Neural progenitor cell (in vitro differentiated cells): ENCODE data around the gene SLC39A10. TPM values are rescaled to one million over a fixed set of nuclear protein-coding genes. Genes with fewer than 3 reads are reported as not detected.
"Not testable (repeated sequence)": the region's sequence is repeated elsewhere in the genome, so short reads cannot be mapped to it uniquely, and the experiment has no call there.

Experiments
- DNase-seq: peaks from one replicate; pipeline ENCODE4 v3.0.0-alpha.2; 2016; ENCODE audit warnings: low spot score
- H2AFZ ChIP-seq: fragments of 200-600 bp; sonication (generic); replicated peaks from 2 replicates; pipeline ENCODE4 v1.6.1; 2016; ENCODE audit warnings: antibody characterized with exemption
- H3F3A ChIP-seq: fragments of 200-600 bp; sonication (generic); 2 replicates; pipeline ENCODE4 v1.6.1; 2016; ENCODE audit warnings: antibody characterized with exemption, low read depth
- H3K27ac ChIP-seq: fragments of 200-600 bp; sonication (generic); 2 replicates; pipeline ENCODE4 v1.5.1; 2016; ENCODE audit warnings: mild to moderate bottlenecking
- H3K27me3 ChIP-seq: fragments of 200-600 bp; sonication (generic); 2 replicates; pipeline ENCODE4 v1.6.1; 2016; ENCODE audit warnings: mild to moderate bottlenecking, moderate library complexity
- H3K36me3 ChIP-seq: fragments of 200-600 bp; sonication (generic); 2 replicates; pipeline ENCODE4 v1.5.1; 2016
- H3K4me1 ChIP-seq: fragments of 200-600 bp; sonication (generic); 2 replicates; pipeline ENCODE4 v1.6.1; 2016; ENCODE audit warnings: mixed run types
- H3K4me2 ChIP-seq: fragments of 200-600 bp; sonication (generic); 2 replicates; pipeline ENCODE4 v1.6.1; 2016
- H3K4me3 ChIP-seq: fragments of 200-600 bp; sonication (generic); 2 replicates; pipeline ENCODE4 v1.5.1; 2016
- H3K79me2 ChIP-seq: fragments of 200-600 bp; sonication (generic); 2 replicates; pipeline ENCODE4 v1.6.1; 2016; ENCODE audit warnings: low read depth
- H3K9ac ChIP-seq: fragments of 200-600 bp; sonication (generic); 2 replicates; pipeline ENCODE4 v1.6.1; 2016
- H3K9me3 ChIP-seq: fragments of 200-600 bp; sonication (generic); 2 replicates; pipeline ENCODE4 v1.5.1; 2016; ENCODE audit warnings: low read depth
- H4K20me1 ChIP-seq: fragments of 200-600 bp; sonication (generic); 2 replicates; pipeline ENCODE4 v1.6.1; 2016; ENCODE audit warnings: low read depth
- H3K27ac Mint-ChIP-seq: 3 replicates; pipeline ENCODE4 v1.8.0; 2021; ENCODE audit warnings: mixed read lengths
- H3K27me3 Mint-ChIP-seq: 2 replicates; pipeline ENCODE4 v1.8.0; 2022; ENCODE audit warnings: low read depth, mild to moderate bottlenecking, inconsistent platforms, moderate library complexity, mixed read lengths; ENCODE audit not compliant: insufficient read depth
- H3K36me3 Mint-ChIP-seq: 3 replicates; pipeline ENCODE4 v1.8.0; 2021; ENCODE audit warnings: mixed read lengths
- H3K4me1 Mint-ChIP-seq: 3 replicates; pipeline ENCODE4 v1.8.0; 2021; ENCODE audit warnings: mixed read lengths
- H3K4me3 Mint-ChIP-seq: 3 replicates; pipeline ENCODE4 v1.8.0; 2021; ENCODE audit warnings: mild to moderate bottlenecking, moderate library complexity, mixed read lengths
- H3K9me3 Mint-ChIP-seq: 3 replicates; pipeline ENCODE4 v1.8.0; 2020; ENCODE audit warnings: mixed read lengths
- EZH2 ChIP-seq: fragments of 200-600 bp; sonication (generic); IDR thresholded peaks from 2 replicates; pipeline ENCODE4 v1.6.1; 2017; ENCODE audit warnings: antibody characterized with exemption, mild to moderate bottlenecking, moderate library complexity
- EZH2phosphoT487 ChIP-seq: fragments of 200-600 bp; sonication (generic); IDR thresholded peaks from 2 replicates; pipeline ENCODE4 v1.6.1; 2017; ENCODE audit warnings: antibody characterized with exemption
- total RNA-seq: library from RNA; depleted of rRNA; stranded (reverse); fragments of >200 nt; gene quantifications from 2 replicates; pipeline ENCODE4 v1.2.3, GENCODE V29; 2015; ENCODE audit warnings: low replicate concordance
- TF ChIP-seq, protein P1 (sequence below): fragments of 200-600 bp; sonication (generic); IDR thresholded peaks from 2 replicates; pipeline ENCODE4 v1.5.1; 2017; ENCODE audit warnings: antibody characterized with exemption, mild to moderate bottlenecking

Gene SLC39A10
- total RNA-seq, 1 donor from 2014 or later, result 253 TPM

DNA sequence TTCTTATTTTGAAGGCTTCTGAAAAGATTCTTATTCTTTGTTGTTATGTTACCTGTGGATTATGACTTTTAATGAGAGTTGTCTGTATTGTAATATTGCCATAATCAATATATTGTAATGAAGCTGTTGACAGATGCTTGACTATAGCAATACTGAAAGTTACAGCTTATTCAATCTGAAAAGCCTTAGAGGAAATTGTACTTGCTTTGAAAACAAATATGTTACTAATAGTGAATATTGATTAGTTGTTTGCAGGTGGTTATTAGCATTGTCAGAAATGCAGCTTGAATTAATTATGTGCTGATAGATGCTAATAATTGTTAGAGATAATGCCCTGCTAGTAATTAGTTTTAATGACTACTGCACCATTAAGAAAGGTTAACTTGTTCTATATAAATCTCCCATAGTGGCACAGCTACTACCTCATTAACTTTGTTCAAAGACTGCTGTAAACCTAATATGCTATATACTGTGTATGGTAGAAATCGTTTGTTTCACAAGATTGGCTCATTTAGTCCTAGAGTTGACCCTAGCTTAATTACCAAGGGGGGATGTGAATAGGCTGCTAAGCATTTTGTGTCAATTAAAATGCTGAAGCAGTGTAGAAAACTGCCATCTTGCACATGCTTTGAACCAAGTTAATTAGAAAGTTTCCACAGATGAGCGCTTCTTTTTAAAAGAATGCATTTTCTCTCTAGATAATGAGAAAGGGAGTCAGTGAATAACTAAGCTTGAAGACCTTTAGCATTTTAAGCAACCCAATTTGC is 30.5 kb downstream of the SLC39A10 start:
- H3K27me3 Mint-ChIP-seq, result no peaks in the 10 kb centered on the region
- peak; percentile 81 for DNase-seq
- H3K36me3 Mint-ChIP-seq, result peaks cover 35% of the 10 kb centered on the region
- no peak overlapping the region for H3K4me3 Mint-ChIP-seq
- no peak for TF ChIP-seq EZH2
- TF ChIP-seq EZH2phosphoT487, result no peak
- TF ChIP-seq, protein P1, sequence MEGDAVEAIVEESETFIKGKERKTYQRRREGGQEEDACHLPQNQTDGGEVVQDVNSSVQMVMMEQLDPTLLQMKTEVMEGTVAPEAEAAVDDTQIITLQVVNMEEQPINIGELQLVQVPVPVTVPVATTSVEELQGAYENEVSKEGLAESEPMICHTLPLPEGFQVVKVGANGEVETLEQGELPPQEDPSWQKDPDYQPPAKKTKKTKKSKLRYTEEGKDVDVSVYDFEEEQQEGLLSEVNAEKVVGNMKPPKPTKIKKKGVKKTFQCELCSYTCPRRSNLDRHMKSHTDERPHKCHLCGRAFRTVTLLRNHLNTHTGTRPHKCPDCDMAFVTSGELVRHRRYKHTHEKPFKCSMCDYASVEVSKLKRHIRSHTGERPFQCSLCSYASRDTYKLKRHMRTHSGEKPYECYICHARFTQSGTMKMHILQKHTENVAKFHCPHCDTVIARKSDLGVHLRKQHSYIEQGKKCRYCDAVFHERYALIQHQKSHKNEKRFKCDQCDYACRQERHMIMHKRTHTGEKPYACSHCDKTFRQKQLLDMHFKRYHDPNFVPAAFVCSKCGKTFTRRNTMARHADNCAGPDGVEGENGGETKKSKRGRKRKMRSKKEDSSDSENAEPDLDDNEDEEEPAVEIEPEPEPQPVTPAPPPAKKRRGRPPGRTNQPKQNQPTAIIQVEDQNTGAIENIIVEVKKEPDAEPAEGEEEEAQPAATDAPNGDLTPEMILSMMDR, result no peak
- no peak overlapping the region for H3K9ac ChIP-seq
- H4K20me1 ChIP-seq, result no peaks in the 10 kb centered on the region
- H3K4me2 ChIP-seq, result peak overlapping the region; percentile 71
- peaks cover 57% of the 10 kb centered on the region for H3K4me1 ChIP-seq
- H3K9me3 Mint-ChIP-seq, result peaks cover 23% of the 10 kb centered on the region
- H3K4me3 ChIP-seq, result peak overlapping the region; percentile 12
- H3K36me3 ChIP-seq, result peaks cover 36% of the 10 kb centered on the region
- H3K27me3 ChIP-seq, result no peaks in the 10 kb centered on the region
- no peak overlapping the region for H2AFZ ChIP-seq
- H3K9me3 ChIP-seq, result peaks cover 17% of the 10 kb centered on the region
- H3K27ac Mint-ChIP-seq, result no peak overlapping the region
- peak overlapping the region; percentile 91 for H3K27ac ChIP-seq
- H3K79me2 ChIP-seq, result peaks cover 85% of the 10 kb centered on the region
- H3F3A ChIP-seq, result peaks cover 50% of the 10 kb centered on the region
- peaks cover 13% of the 10 kb centered on the region for H3K4me1 Mint-ChIP-seq

DNA sequence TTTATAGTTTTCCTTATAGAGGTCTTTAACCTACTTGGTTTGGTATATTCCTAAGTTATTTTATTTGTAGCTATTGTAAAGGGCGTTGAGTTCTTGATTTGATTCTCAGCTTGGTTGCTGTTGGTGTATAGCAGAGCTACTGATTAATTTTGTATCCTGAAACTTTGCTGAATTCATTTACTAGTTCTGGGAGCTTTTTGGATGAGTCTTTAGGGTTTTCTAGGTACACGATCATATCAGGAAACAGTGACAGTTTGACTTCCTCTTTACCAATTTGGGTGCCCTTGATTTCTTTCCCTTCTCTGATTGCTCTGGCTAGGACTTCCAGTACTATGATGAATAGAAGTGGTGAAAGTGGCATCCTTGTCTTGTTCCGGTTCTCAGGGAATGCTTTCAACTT is 35.5 kb downstream of the SLC39A10 start:
- peaks cover 32% of the 10 kb centered on the region for H3K36me3 ChIP-seq
- not testable (repeated sequence) for H4K20me1 ChIP-seq, H3K4me2 ChIP-seq, H3K27me3 ChIP-seq, DNase-seq, H3K27ac ChIP-seq, H3K27me3 Mint-ChIP-seq, H3K4me1 Mint-ChIP-seq, H3K4me3 ChIP-seq, H3K27ac Mint-ChIP-seq, H3K4me3 Mint-ChIP-seq, H2AFZ ChIP-seq, H3K9ac ChIP-seq
- H3K9me3 Mint-ChIP-seq, result peaks cover 57% of the 10 kb centered on the region
- peaks cover 18% of the 10 kb centered on the region for H3K4me1 ChIP-seq
- H3K36me3 Mint-ChIP-seq, result peaks cover 56% of the 10 kb centered on the region
- H3F3A ChIP-seq, result peaks cover 17% of the 10 kb centered on the region
- peaks cover 30% of the 10 kb centered on the region for H3K9me3 ChIP-seq
- H3K79me2 ChIP-seq, result peaks cover 96% of the 10 kb centered on the region

DNA sequence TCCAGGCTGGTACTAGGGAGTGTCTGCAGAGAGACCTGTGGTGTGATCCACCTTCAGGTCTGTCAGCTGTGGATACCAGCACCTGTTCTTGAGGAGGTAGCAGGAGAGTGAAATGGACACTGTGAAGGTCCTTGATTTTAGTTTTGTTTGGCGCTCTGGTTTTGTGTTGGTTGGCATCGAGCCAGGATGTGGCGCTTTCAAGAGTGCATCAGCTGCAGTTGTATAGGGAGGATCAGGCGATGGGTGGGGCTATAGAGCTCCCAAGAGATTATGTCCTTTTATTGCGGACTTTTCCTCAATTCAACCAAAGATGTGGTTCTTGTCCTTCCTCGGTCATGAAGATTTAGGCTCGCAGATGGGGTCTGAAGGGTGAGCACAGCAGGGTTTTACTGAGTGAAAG is 37.5 kb downstream of the SLC39A10 start:
- no peaks in the 10 kb centered on the region for H3K27me3 ChIP-seq
- peaks cover under 1% of the 10 kb centered on the region for H3K4me1 ChIP-seq
- Mint-ChIP-seq H3K36me3 (peaks cover 64% of the 10 kb centered on the region), H3K27me3 (no peaks in the 10 kb centered on the region), H3K9me3 (peaks cover 74% of the 10 kb centered on the region), H3K4me1 (no peaks in the 10 kb centered on the region), H3K4me3 (no peak overlapping the region), H3K27ac (no peak overlapping the region)
- TF ChIP-seq EZH2phosphoT487, result no peak
- no peak for TF ChIP-seq EZH2
- TF ChIP-seq, protein P1, result no peak
- peaks cover 100% of the 10 kb centered on the region for H3K79me2 ChIP-seq
- no peaks in the 10 kb centered on the region for H4K20me1 ChIP-seq
- no peak for DNase-seq
- no peak overlapping the region for H2AFZ ChIP-seq
- H3K9me3 ChIP-seq, result peaks cover 33% of the 10 kb centered on the region
- H3K36me3 ChIP-seq, result peaks cover 38% of the 10 kb centered on the region
- no peak overlapping the region for H3K27ac ChIP-seq
- no peak overlapping the region for H3K4me2 ChIP-seq
- no peaks in the 10 kb centered on the region for H3F3A ChIP-seq
- no peak overlapping the region for H3K9ac ChIP-seq
- no peak overlapping the region for H3K4me3 ChIP-seq

DNA sequence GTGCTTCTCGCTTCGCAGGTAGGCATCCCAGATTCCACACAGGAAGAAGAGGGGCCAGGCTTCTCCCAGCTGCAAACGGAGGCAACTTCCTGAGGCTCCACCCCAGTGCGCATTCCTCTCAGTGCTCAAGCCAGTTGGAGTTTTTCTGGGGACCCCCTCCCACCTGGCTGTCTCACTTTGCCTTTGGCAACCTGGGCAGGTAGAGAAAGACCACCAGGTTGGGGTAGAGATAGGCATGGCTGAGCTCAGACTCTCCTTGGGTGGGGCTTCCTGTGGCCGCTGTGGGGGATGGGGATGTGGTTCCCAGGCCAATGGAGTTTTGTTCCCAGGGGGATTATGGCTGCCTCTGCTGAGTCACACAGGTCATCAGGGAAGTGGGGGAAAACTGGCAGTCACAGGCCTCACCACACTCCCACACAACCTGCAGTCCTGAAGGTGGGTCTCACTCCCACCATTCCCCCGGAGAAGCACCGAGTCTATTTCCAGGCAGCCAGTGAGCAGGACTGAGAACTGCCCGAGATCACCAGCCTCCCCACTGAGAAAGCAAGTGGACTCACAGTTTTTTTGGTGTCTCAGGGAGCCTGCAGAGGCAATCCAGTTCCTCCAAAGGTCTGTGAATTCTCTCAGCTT is 38.1 kb downstream of the SLC39A10 start:
- Histone ChIP-seq H3F3A (no peaks in the 10 kb centered on the region), H3K9ac (no peak overlapping the region), H3K4me2 (no peak overlapping the region), H3K79me2 (peaks cover 100% of the 10 kb centered on the region), H2AFZ (no peak overlapping the region), H3K27ac (no peak overlapping the region), H3K4me1 (no peaks in the 10 kb centered on the region), H3K36me3 (peaks cover 41% of the 10 kb centered on the region), H3K4me3 (no peak overlapping the region), H4K20me1 (no peaks in the 10 kb centered on the region), H3K27me3 (no peaks in the 10 kb centered on the region), H3K9me3 (peaks cover 38% of the 10 kb centered on the region)
- H3K36me3 Mint-ChIP-seq, result peaks cover 67% of the 10 kb centered on the region
- H3K27me3 Mint-ChIP-seq, result no peaks in the 10 kb centered on the region
- peaks cover 79% of the 10 kb centered on the region for H3K9me3 Mint-ChIP-seq
- TF ChIP-seq, protein P1, result no peak
- TF ChIP-seq EZH2phosphoT487 (no peak), EZH2 (no peak)
- no peak overlapping the region for H3K27ac Mint-ChIP-seq
- H3K4me1 Mint-ChIP-seq, result no peaks in the 10 kb centered on the region
- DNase-seq, result no peak
- no peak overlapping the region for H3K4me3 Mint-ChIP-seq
